Liver (tissue), 9 donors: ENCODE data around the gene CBFA2T3. TPM values are rescaled to one million over a fixed set of nuclear protein-coding genes. Genes with fewer than 3 reads are reported as not detected.

ENCODE experiments used
- DNase-seq: peaks from one replicate; pipeline ENCODE4 v3.0.0-alpha.2; 2017; ENCODE audit warnings: low spot score
- H3K27ac ChIP-seq, 2 donors: one replicate each; pipeline ENCODE4 v1.7.0; 2013; ENCODE audit warnings: inconsistent platforms in 2 of 2, low read length in 2 of 2, control low read depth in 1 of 2, low read depth in 1 of 2, mild to moderate bottlenecking in 1 of 2
- H3K27me3 ChIP-seq, 4 donors: one replicate each; pipeline versions ENCODE4 v1.6.1 to v1.7.0; 2013; ENCODE audit warnings: low read length in 3 of 4, inconsistent platforms in 1 of 4, mild to moderate bottlenecking in 1 of 4, moderate library complexity in 1 of 4; ENCODE audit not compliant: control insufficient read depth in 4 of 4, insufficient read depth in 4 of 4
- H3K36me3 ChIP-seq, 4 donors: one replicate each; pipeline versions ENCODE4 v1.6.1 to v1.7.0; 2013; ENCODE audit warnings: low read length in 3 of 4, mild to moderate bottlenecking in 3 of 4, low read depth in 1 of 4, moderate library complexity in 1 of 4; ENCODE audit not compliant: control insufficient read depth in 4 of 4, insufficient read depth in 3 of 4
- H3K4me1 ChIP-seq, 4 donors: one replicate each; pipeline versions ENCODE4 v1.6.1 to v1.7.0; 2013; ENCODE audit warnings: low read length in 3 of 4, mild to moderate bottlenecking in 3 of 4, moderate library complexity in 1 of 4; ENCODE audit not compliant: control insufficient read depth in 4 of 4, insufficient read depth in 4 of 4
- H3K4me3 ChIP-seq, 3 donors: one replicate each; pipeline versions ENCODE4 v1.6.1 to v1.7.0; 2013; ENCODE audit warnings: low read length in 3 of 3, control low read depth in 1 of 3, low read depth in 1 of 3, mild to moderate bottlenecking in 1 of 3
- H3K9ac ChIP-seq, 2 donors: one replicate each; pipeline ENCODE4 v1.7.0; 2013; ENCODE audit warnings: low read length in 2 of 2, mild to moderate bottlenecking in 2 of 2, moderate library complexity in 2 of 2, control low read depth in 1 of 2, low read depth in 1 of 2
- H3K9me3 ChIP-seq, 4 donors: one replicate each; pipeline versions ENCODE4 v1.6.1 to v1.7.0; 2013; ENCODE audit warnings: low read length in 3 of 4; ENCODE audit not compliant: control insufficient read depth in 4 of 4
- EGR1 ChIP-seq, 2 donors: IDR thresholded peaks; 2 replicates each; pipeline ENCODE4 v1.6.1; 2016 to 2018; ENCODE audit warnings: antibody characterized with exemption in 2 of 2, low read depth in 2 of 2
- FOXA1 ChIP-seq: IDR thresholded peaks from 2 replicates; pipeline ENCODE4 v1.6.1; 2016; ENCODE audit warnings: antibody characterized with exemption
- FOXA2 ChIP-seq: IDR thresholded peaks from 2 replicates; pipeline ENCODE4 v1.6.1; 2016; ENCODE audit warnings: antibody characterized with exemption
- GABPA ChIP-seq, 2 donors: IDR thresholded peaks in 1 of 2; conservative IDR thresholded peaks in 1 of 2; 2 replicates each; pipeline ENCODE4 v1.6.1; 2016; ENCODE audit warnings: antibody characterized with exemption in 2 of 2, mild to moderate bottlenecking in 1 of 2, moderate library complexity in 1 of 2
- HNF4A ChIP-seq, 2 donors: conservative IDR thresholded peaks; 2 replicates each; pipeline ENCODE4 v1.6.1; 2016; ENCODE audit warnings: antibody characterized with exemption in 2 of 2, mild to moderate bottlenecking in 2 of 2
- HNF4G ChIP-seq: IDR thresholded peaks from 2 replicates; pipeline ENCODE4 v1.6.1; 2016; ENCODE audit warnings: antibody characterized with exemption
- JUND ChIP-seq, 2 donors: IDR thresholded peaks; 2 replicates each; pipeline ENCODE4 v1.6.1; 2016; ENCODE audit warnings: antibody characterized with exemption in 2 of 2
- NR2F2 ChIP-seq: IDR thresholded peaks from 2 replicates; pipeline ENCODE4 v1.6.1; 2016; ENCODE audit warnings: antibody characterized with exemption
- RAD21 ChIP-seq, 2 donors: IDR thresholded peaks; 2 replicates each; pipeline ENCODE4 v1.6.1; 2016; ENCODE audit warnings: antibody characterized with exemption in 2 of 2, mild to moderate bottlenecking in 2 of 2
- RXRA ChIP-seq, 2 donors: IDR thresholded peaks; 2 replicates each; pipeline ENCODE4 v1.6.1; 2017 to 2018; ENCODE audit warnings: antibody characterized with exemption in 2 of 2, mild to moderate bottlenecking in 1 of 2
- SP1 ChIP-seq: IDR thresholded peaks from 2 replicates; pipeline ENCODE4 v1.6.1; 2018; ENCODE audit warnings: antibody characterized with exemption, mild to moderate bottlenecking
- TAF1 ChIP-seq: conservative IDR thresholded peaks from 2 replicates; pipeline ENCODE4 v1.6.1; 2016; ENCODE audit warnings: antibody characterized with exemption, mild to moderate bottlenecking
- YY1 ChIP-seq: IDR thresholded peaks from 2 replicates; pipeline ENCODE4 v1.6.1; 2016; ENCODE audit warnings: antibody characterized with exemption, mild to moderate bottlenecking
- WGBS: extraction: QIAGEN DNeasy Blood & Tissue Kit; methylation state at CpG from one replicate; pipeline ENCODE4 v1.1.7; 2013; 5-methylcytosine and 5-hydroxymethylcytosine counted together
- polyA plus RNA-seq, 2 donors: library from polyadenylated mRNA; stranded (reverse) in 1 of 2; unstranded in 1 of 2; fragments of 200-250 nt in 1 of 2; fragments of >200 nt in 1 of 2; fragmentation: Nextera tagmentation in 1 of 2; extraction: Ambion mirVana in 1 of 2; gene quantifications; one replicate each; pipeline versions ENCODE4 v1.2.1 to v1.2.3, GENCODE V29; 2013 to 2015
- total RNA-seq, 2 donors: library from RNA; depleted of rRNA; stranded (reverse); fragments of >200 nt; gene quantifications; one replicate each; pipeline ENCODE4 v1.2.3, GENCODE V29; 2014
- TF ChIP-seq, protein P1 (sequence below): IDR thresholded peaks from 2 replicates; pipeline ENCODE4 v1.6.1; 2016; ENCODE audit warnings: antibody characterized with exemption
- TF ChIP-seq, protein P2 (sequence below): IDR thresholded peaks from 2 replicates; pipeline ENCODE4 v1.6.1; 2016; ENCODE audit warnings: antibody characterized with exemption
- TF ChIP-seq, protein P3 (sequence below): IDR thresholded peaks from 2 replicates; pipeline ENCODE4 v1.6.1; 2016; ENCODE audit warnings: antibody characterized with exemption
- donor health status: healthy.
- donor health status: healthy.
- donor health status: healthy.
- donor health status: healthy.
- donor health status: healthy.

The CBFA2T3 gene
- total and polyA plus RNA-seq, 4 donors: 1.4 to 4.5 (median 3.1) TPM

DNA sequence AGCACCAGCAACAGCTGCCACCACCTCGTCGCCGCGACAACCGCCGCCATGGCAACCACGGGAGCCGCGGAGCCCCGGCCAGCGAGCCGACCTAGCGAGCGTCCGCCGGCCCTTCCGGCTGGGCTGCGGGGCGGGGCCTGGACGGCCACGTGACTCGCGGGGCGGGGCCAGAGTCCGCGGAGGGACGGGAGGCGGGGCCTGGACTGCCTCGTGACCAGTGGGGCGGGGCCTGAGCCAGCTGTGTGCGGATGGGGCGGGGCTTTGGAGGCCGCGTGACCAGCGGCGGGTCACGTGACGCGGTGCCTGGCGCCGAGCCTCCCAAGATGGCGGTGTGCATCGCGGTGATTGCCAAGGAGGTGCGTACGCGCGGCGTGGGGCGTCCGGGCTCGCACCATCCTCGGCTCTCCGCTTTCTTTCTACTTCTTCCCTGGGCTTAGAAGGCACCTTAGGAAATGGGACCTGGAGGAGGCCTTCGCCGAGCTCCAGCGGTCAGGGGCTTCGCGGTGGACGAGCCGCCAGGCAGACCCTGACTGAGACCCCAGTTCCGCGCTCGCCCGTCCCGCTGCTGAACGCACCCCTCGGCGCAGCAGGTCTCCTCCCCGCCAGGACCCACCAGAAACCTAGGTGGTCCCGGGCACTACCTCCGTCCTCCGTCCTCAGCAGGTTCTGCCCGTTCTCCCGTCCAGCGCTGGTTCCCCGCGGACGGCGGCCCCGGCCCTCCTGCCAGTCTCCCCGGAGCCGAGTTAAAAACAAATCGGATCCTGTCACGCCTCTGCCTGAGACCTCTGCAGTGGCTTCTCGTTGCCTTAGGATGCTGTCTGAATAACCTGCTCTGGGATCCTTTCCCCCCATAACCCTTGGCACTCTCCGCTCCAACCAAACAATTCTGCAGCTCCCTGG, 119.9 kb downstream of the CBFA2T3 start, which contains the start of the genes GALNS and TRAPPC2L:
TSS of gene GALNS (minus strand) at position 120 of the 900 bp plus-strand sequence. CDS start at position 50, 70 bp downstream.
TSS of gene TRAPPC2L (plus strand) at position 300 of the 900 bp plus-strand sequence. CDS start at position 324, 24 bp downstream.
- under 1% methylated on average over 87 of the region's 87 CpGs for WGBS
- peaks cover 12 to 29% (median 22%) of the 10 kb centered on the region in 4 donors for H3K4me1 ChIP-seq
- H3K36me3 ChIP-seq: peaks cover 8 to 31% (median 16%) of the 10 kb centered on the region in 4 donors

DNA sequence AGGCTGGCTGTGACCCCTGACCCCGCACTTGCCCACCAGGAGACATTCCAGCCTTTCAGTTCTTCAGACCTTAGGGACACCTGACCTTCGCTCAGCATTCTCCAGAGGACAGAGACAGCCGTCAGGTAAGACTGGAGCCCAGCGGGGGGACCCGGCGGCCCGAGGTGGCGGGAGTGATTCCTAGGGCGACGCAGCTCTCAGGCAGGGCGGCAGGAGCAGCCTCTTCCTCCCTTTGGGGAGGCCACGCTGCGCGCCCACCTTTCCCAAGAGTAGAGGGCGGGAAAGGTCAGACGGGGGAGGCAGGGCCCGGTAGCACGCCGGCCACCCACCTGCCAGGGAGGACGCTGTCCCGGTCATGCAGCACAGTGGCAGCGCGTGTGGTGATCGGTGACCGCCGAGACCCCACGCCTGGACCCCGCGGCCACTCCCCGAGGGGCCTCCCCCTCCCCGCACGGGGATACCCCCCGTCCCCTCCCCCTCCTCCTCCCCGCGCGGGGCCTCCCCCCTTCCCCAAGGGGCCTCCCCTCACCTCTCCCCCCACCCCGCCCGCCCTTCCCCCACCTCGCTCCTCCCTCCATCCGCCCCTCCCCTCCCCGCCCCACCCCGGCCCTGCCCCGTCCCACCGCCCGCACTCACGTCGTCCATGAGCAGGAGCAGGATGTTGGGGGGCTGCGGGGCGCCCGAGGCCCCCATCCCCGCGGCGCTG, 120.7 kb downstream of the CBFA2T3 start:
- Histone ChIP-seq H3K27ac (peak overlapping the region in 1 of 2 donors; percentile 62), H3K4me1 (peaks cover 12 to 36% (median 26%) of the 10 kb centered on the region in 4 donors), H3K4me3 (peak overlapping the region; percentile 21 to 68 (median 59)), H3K9ac (no peak overlapping the region), H3K36me3 (peaks cover 5 to 25% (median 16%) of the 10 kb centered on the region in 4 donors), H3K27me3 (no peaks in the 10 kb centered on the region), H3K9me3 (no peaks in the 10 kb centered on the region)
- TF ChIP-seq, protein P1, sequence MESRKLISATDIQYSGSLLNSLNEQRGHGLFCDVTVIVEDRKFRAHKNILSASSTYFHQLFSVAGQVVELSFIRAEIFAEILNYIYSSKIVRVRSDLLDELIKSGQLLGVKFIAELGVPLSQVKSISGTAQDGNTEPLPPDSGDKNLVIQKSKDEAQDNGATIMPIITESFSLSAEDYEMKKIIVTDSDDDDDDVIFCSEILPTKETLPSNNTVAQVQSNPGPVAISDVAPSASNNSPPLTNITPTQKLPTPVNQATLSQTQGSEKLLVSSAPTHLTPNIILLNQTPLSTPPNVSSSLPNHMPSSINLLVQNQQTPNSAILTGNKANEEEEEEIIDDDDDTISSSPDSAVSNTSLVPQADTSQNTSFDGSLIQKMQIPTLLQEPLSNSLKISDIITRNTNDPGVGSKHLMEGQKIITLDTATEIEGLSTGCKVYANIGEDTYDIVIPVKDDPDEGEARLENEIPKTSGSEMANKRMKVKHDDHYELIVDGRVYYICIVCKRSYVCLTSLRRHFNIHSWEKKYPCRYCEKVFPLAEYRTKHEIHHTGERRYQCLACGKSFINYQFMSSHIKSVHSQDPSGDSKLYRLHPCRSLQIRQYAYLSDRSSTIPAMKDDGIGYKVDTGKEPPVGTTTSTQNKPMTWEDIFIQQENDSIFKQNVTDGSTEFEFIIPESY: no peak
- TF ChIP-seq SP1: no peak
- DNase-seq: no peak
- WGBS: 17% methylated on average over 52 of the region's 53 CpGs

More for the DNA sequence above, 119.9 kb downstream of the CBFA2T3 start, which contains the start of the genes GALNS and TRAPPC2L:
- peak; percentile 100 for DNase-seq
- Histone ChIP-seq H3K4me3 (peak within 1 kb of the TSS; percentile 68 to 94 (median 84)), H3K27ac (peak within 1 kb of the TSS; percentile 27 to 79), H3K9ac (peak within 1 kb of the TSS; percentile 49 to 68), H3K27me3 (no peaks in the 10 kb centered on the region), H3K9me3 (no peaks in the 10 kb centered on the region)
- TF ChIP-seq HNF4A (conservative IDR thresholded peaks at IDR 0.05) (no peak), FOXA2 (no peak), TAF1 (no peak), HNF4G (no peak), RAD21 (IDR thresholded peaks at IDR 0.05) (no peak), JUND (IDR thresholded peaks at IDR 0.05) (no peak), GABPA (IDR thresholded peaks at IDR 0.05 in 1 of 2, conservative IDR thresholded peaks at IDR 0.05 in 1 of 2) (peak in 1 of 2 donors; percentile 47), NR2F2 (no peak), YY1 (peak; percentile 98)
- TF ChIP-seq, protein P2, sequence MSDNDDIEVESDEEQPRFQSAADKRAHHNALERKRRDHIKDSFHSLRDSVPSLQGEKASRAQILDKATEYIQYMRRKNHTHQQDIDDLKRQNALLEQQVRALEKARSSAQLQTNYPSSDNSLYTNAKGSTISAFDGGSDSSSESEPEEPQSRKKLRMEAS: no peak

DNA sequence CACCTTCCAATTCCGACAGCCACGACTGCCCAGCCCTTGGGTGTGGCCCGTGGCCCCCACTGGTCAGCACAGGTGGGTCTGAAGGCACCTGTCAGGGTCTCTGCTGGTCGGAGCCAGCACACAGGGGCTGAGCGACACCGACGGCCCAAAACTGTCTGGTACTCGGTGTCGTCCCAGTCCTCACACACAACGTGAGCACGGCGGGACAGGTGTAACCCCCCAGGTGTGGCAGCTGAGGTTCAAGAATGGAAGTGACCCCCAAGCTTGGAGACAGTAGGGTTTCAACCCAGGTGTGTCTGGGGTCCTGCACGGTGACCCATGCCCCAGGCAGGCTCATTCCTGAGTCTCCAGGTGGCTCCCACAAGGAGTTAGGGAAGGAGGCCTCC, 121.3 kb downstream of the CBFA2T3 start:
- 89% methylated on average over 13 of the region's 13 CpGs for WGBS
- H3K27ac ChIP-seq: no peak overlapping the region
- no peaks in the 10 kb centered on the region for H3K27me3 ChIP-seq
- DNase-seq: no peak
- peak overlapping the region; percentile 21 to 68 (median 59) for H3K4me3 ChIP-seq
- peaks cover 12 to 39% (median 28%) of the 10 kb centered on the region in 4 donors for H3K4me1 ChIP-seq
- H3K9me3 ChIP-seq: no peaks in the 10 kb centered on the region
- peaks cover 5 to 19% (median 16%) of the 10 kb centered on the region in 4 donors for H3K36me3 ChIP-seq
- no peak overlapping the region for H3K9ac ChIP-seq
- no peak for TF ChIP-seq HNF4G
- no peak for TF ChIP-seq GABPA (IDR thresholded peaks at IDR 0.05 in 1 of 2, conservative IDR thresholded peaks at IDR 0.05 in 1 of 2)
- TF ChIP-seq HNF4A (conservative IDR thresholded peaks at IDR 0.05): no peak
- TF ChIP-seq NR2F2: no peak
- TF ChIP-seq FOXA2: no peak
- no peak for TF ChIP-seq JUND (IDR thresholded peaks at IDR 0.05)
- no peak for TF ChIP-seq EGR1 (IDR thresholded peaks at IDR 0.05; ENCODE audit: low read depth in 2 of 2)
- TF ChIP-seq FOXA1: no peak
- TF ChIP-seq RXRA (IDR thresholded peaks at IDR 0.05): no peak
- TF ChIP-seq, protein P1: no peak
- TF ChIP-seq, protein P2: no peak
- TF ChIP-seq, protein P3, sequence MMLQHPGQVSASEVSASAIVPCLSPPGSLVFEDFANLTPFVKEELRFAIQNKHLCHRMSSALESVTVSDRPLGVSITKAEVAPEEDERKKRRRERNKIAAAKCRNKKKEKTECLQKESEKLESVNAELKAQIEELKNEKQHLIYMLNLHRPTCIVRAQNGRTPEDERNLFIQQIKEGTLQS: no peak
